ENCODE data around the gene ANKHD1. TPM values are rescaled to one million over a fixed set of nuclear protein-coding genes. Genes with fewer than 3 reads are reported as not detected.

Gene ANKHD1
- total RNA-seq, 2 donors from 2014 or later = 85.6 to 95.9 TPM

- H3K9me3 ChIP-seq (ENCODE audit: control insufficient read depth, low read length) = no peaks in the 10 kb centered on the region
- TF ChIP-seq CTCF (conservative IDR thresholded peaks at IDR 0.05) = no peak
- no peak overlapping the region for H3K27ac Mint-ChIP-seq
Observed at GRCh38 chr5:140558542-140558941, 156.9 kb downstream of the ANKHD1 start.

GRCh38 chr5:140560227-140560626 lies 158.6 kb downstream of the ANKHD1 start:
- Histone ChIP-seq H3K9me3 (ENCODE audit: control insufficient read depth, low read length) (no peaks in the 10 kb centered on the region), H3K27ac (ENCODE audit: low read depth, low read length) (no peak overlapping the region), H3K9ac (ENCODE audit: extremely low read depth, low read length, poor library complexity, severe bottlenecking) (no peak overlapping the region), H3K4me1 (ENCODE audit: control insufficient read depth, insufficient read depth, low read length) (peaks cover 4% of the 10 kb centered on the region), H3K36me3 (ENCODE audit: control insufficient read depth, insufficient read depth, low read length) (peaks cover 13% of the 10 kb centered on the region), H3K27me3 (ENCODE audit: control insufficient read depth, insufficient read depth, low read length, poor library complexity, severe bottlenecking) (no peaks in the 10 kb centered on the region), H3K4me3 (ENCODE audit: low read length) (no peak overlapping the region)
- WGBS, 2 experiments (ENCODE audit: insufficient coverage in 1 of 2, insufficient read length in 1 of 2) = 92% methylated on average over 10 of the region's 10 CpGs; no CpG with 5 or more reads in 1 of the 2 experiments
- H3K4me3 Mint-ChIP-seq = no peak overlapping the region
- peaks cover 13% of the 10 kb centered on the region for H3K36me3 Mint-ChIP-seq (ENCODE audit: low read depth)
- H3K4me1 Mint-ChIP-seq = peaks cover 26% of the 10 kb centered on the region
- peak; percentile 48 for TF ChIP-seq CTCF (conservative IDR thresholded peaks at IDR 0.05)
- H3K27me3 Mint-ChIP-seq (ENCODE audit: insufficient read depth) = no peaks in the 10 kb centered on the region
- no peak for DNase-seq
- no peak overlapping the region for H3K27ac Mint-ChIP-seq
- no peaks in the 10 kb centered on the region for H3K9me3 Mint-ChIP-seq

More at GRCh38 chr5:140558542-140558941, 156.9 kb downstream of the ANKHD1 start:
- peaks cover 24% of the 10 kb centered on the region for H3K36me3 ChIP-seq (ENCODE audit: control insufficient read depth, insufficient read depth, low read length)
- DNase-seq = no peak
- no peak overlapping the region for H3K9ac ChIP-seq (ENCODE audit: extremely low read depth, low read length, poor library complexity, severe bottlenecking)
- peaks cover 23% of the 10 kb centered on the region for H3K4me1 Mint-ChIP-seq
- H3K9me3 Mint-ChIP-seq = no peaks in the 10 kb centered on the region
- H3K4me1 ChIP-seq (ENCODE audit: control insufficient read depth, insufficient read depth, low read length) = peaks cover 1% of the 10 kb centered on the region
- no peak overlapping the region for H3K4me3 Mint-ChIP-seq
- no peak overlapping the region for H3K27ac ChIP-seq (ENCODE audit: low read depth, low read length)
- WGBS, 2 experiments (ENCODE audit: insufficient coverage in 1 of 2, insufficient read length in 1 of 2) = 97% methylated on average over 9 of the region's 9 CpGs; no CpG with 5 or more reads in 1 of the 2 experiments
- no peaks in the 10 kb centered on the region for H3K27me3 Mint-ChIP-seq (ENCODE audit: insufficient read depth)
- no peak overlapping the region for H3K4me3 ChIP-seq (ENCODE audit: low read length)
- peaks cover 24% of the 10 kb centered on the region for H3K36me3 Mint-ChIP-seq (ENCODE audit: low read depth)
- H3K27me3 ChIP-seq (ENCODE audit: control insufficient read depth, insufficient read depth, low read length, poor library complexity, severe bottlenecking) = no peaks in the 10 kb centered on the region

- Histone ChIP-seq H3K4me1 (ENCODE audit: control insufficient read depth, insufficient read depth, low read length) (peaks cover 14% of the 10 kb centered on the region), H3K27ac (ENCODE audit: low read depth, low read length) (no peak overlapping the region), H3K9me3 (ENCODE audit: control insufficient read depth, low read length) (no peaks in the 10 kb centered on the region), H3K27me3 (ENCODE audit: control insufficient read depth, insufficient read depth, low read length, poor library complexity, severe bottlenecking) (no peaks in the 10 kb centered on the region), H3K9ac (ENCODE audit: extremely low read depth, low read length, poor library complexity, severe bottlenecking) (no peak overlapping the region), H3K36me3 (ENCODE audit: control insufficient read depth, insufficient read depth, low read length) (peaks cover 22% of the 10 kb centered on the region), H3K4me3 (ENCODE audit: low read length) (no peak overlapping the region)
- no peak overlapping the region for H3K27ac Mint-ChIP-seq
- no peaks in the 10 kb centered on the region for H3K9me3 Mint-ChIP-seq
- peaks cover 14% of the 10 kb centered on the region for H3K36me3 Mint-ChIP-seq (ENCODE audit: low read depth)
- 94 to 100% methylated on average over 4 to 10 of the region's 10 CpGs for WGBS, 2 experiments (ENCODE audit: insufficient coverage in 1 of 2, insufficient read length in 1 of 2)
- no peak overlapping the region for H3K4me3 Mint-ChIP-seq
- no peak for DNase-seq
- H3K4me1 Mint-ChIP-seq = peaks cover 22% of the 10 kb centered on the region
- TF ChIP-seq CTCF (conservative IDR thresholded peaks at IDR 0.05) = no peak
- H3K27me3 Mint-ChIP-seq (ENCODE audit: insufficient read depth) = no peaks in the 10 kb centered on the region
Observed at GRCh38 chr5:140561753-140562523, 160.3 kb downstream of the ANKHD1 start.

All from endodermal cell (in vitro differentiated cells).